ENCODE data around the gene ARHGAP10.

The ARHGAP10 gene

DNA sequence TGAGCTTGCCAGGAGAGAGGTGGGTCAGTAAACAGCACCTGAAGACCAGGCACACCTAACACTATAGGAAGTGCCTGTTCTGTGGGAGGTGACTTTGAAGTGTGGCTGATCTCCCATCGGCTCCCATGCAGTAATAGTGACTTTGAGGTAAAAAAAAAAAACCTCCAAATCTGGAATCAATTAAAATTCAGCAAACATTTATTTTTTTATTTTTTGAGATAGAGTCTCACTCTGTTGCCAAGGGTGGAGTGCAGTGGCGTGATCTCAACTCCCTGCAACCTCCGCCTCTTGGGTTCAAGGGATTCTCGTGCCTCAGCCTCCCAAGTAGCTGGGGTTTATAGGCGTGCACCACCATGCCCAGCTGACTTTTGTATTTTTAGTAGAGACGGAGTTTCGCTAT lies 32.4 kb downstream of the ARHGAP10 start:
- DNase-seq: no peak

DNA sequence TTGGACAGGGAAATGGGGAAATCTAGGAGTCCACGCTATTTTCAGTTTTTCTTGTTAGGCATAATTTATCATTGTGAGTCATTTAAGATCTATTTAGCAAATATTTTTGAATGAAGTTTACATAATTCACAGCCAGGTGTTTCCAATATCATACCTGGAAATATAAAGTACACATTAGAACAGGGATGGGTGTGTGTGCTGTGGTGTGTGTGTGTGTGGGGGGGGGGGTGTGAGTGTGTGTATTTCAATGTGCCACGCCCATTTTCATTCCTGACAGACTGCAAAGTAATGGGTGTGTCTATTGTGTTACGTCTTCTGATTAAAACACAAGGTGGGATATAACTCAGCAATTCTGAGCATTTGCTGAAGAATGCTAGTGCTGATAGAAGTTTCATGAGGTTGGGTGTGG lies 33.2 kb downstream of the ARHGAP10 start:
- no peak for DNase-seq

DNA sequence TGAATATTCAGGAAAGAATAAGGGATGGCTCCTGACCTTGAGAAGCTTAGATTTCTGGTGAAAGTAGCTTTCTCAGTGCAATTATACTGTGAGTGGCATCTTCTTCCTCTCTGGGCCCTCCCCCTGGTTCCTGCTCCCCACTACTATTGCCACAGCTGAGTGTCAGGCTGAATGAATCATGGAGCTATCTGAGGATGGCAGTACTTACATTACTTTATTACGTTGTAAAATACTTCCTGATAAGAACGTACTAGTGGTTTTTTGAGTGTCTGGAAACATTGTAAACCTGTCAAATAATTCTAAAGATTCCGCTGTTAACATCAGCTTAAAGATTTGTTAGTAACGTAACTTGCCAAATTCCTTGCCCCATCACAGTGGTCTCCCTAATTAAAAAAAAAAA lies 36.2 kb downstream of the ARHGAP10 start:
- no peak for DNase-seq

DNA sequence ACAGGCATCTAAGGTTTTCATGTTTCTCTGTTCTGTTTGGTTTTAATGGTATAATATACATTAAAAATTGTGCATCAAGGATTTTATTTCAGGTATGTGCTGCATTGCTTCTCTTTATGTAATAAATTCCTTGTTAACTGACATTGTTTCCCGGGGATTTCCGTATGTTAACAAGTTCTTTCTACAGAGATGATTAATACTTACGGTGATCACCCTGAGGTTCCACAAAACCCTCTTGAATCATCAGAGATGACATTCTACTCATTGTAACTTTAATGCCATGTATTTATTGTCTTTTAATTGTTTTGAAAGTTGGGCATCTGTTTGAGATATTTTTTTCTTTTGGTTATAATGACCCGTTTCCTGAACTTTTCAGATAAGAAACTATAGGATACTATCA lies 37.5 kb downstream of the ARHGAP10 start:
- DNase-seq: no peak

DNA sequence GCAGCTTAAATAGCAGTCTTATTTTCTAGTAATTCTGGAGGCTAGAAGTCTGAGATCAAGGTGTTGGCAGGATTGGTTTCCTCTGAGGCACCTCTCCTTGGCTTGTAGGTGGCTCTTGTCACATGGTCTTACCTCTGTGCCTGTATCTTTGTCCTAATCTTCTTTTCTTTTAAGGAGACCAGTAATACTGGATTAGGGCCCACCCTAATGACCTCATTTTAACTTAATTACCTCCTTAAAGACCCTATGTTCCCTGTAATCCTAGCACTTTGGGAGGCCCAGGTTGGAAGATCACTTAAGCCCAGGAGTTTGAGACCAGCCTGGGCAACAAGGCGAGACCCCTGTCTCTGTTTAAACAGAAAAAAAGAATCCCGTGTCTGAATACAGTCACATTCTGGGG lies 38.9 kb downstream of the ARHGAP10 start:
- DNase-seq: no peak

DNA sequence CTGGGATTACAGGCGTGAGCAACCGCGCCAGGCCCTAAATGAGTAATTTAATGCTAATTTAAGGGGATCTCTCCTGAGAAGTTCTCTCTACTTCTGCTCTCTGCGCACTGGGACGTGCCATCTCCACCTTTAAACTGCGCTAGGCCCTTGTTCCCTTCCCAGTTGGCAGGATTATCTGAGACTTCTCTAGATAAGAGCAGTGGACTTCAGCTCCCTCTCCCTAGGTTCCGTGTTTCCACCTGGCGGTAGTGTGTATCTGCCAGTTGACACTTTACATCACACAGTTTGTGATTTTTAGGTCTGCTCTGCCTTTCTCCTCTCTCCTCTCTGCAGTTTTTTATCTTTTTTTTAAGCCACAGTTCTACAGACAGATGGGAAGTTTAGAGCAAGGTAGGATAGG lies 40.2 kb downstream of the ARHGAP10 start:
- DNase-seq: no peak

DNA sequence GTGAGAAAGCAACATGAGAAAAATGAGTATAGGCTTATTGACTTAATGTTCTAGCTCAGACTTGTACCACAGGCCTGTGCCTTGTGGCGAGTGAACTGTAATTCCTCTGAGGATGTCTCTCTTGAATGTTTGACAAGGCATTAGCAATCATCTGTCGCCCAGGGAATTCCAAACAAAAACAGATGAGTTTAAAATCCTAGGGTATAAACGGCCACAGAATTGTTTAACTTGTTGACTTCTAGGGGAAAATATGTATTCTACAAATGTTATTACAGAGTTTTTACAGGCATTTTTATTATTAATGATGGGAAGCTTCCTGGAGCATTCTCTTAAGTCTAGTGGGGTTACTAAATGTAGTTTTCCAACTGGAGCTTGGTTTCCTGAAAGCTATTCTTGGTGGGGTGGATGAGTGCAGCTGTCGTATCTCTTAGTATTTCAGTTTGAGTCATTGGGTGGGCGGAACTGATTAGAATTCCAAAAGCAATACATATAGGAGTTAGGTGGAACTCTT lies 40.6 kb downstream of the ARHGAP10 start:
- DNase-seq: no peak

DNA sequence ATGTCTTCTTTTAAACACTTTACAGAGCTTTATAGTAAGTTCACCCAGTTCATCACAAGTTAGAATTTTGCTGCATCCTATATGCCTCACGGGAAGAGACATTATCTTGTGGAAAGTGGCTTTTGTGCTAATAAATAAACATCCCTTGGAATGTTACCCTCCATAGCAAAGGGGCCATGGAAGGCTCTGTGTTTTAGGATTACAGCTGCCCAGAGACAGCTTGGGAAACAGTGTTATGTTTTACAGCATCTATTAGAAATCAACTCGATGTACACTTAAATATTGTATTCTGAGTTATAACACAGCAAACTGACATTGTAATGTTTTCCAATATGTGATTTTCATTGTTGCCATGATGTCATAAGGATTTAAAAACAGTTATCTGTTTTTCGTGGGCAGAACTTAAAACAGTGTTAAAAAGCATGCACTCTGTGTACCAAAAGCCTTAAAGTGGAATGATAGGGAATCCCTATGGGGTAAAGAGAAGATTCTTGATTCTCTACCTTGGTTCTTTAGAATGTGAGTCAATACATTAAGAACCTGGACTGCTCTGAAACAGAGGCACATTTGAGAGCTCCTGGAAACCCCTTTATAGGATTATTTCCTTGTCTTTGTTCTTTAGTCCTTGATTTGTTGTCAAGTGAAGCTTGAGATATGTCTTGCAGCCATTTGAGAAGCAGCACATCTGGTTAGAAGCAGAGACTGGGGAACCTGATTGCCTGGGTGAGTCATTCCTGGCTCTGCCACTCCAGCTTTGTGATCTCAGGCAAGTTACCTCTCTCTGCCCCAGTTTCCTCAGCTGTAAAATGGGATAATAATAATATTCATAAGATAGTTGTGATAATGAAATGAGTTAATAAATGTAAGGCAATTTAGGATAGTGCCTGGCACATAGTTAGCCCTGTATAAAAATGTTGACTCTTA lies 41.6 kb downstream of the ARHGAP10 start:
- DNase-seq: no peak

DNA sequence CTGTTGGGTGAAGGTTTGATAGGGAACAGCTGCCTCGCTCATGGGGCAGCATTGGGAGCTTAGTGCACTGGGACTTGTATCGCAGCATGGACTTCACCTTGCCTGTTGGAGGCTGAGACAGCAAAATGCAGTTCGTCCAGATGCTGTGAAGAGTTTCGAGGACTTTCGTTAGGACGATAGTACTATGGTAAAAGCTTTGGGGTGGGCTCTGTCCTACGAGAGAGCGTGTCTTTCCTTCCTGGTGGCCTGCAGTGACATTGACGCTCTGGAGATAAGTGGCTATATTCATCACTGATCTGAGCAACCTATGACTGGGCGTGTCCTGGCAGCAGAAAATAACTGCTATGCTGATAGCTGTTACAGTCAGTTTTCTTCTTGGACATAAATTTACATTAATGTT lies 44.8 kb downstream of the ARHGAP10 start:
- no peak for DNase-seq

DNA sequence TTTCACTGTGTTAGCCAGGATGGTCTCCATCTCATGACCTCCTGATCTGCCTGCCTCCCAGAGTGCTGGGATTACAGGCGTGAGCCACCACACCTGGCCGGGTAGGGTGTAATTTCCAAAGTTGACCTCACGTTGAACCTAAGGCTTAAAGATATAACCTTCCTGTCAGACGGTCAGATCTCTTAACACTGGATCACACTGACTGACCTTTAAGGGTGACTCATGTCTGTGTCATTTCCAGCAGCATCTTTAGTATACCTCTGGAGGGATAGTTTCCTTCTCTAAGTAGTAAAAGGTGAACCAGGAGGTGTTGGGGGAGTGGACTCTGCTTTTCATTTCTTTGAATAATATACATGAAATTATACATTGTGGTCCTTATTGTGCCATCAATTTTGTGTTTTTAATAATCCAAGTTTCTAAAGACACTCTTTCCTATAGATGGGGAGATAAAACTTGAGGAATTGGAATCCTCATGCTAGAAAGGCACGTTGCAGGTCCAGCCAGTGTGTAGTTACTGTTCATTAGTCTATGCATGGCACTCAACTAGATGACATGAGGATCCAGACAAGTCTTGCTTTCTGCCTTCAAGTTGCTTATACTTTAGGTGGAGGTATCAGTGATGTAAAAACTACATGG lies 45.7 kb downstream of the ARHGAP10 start:
- no peak for DNase-seq

DNA sequence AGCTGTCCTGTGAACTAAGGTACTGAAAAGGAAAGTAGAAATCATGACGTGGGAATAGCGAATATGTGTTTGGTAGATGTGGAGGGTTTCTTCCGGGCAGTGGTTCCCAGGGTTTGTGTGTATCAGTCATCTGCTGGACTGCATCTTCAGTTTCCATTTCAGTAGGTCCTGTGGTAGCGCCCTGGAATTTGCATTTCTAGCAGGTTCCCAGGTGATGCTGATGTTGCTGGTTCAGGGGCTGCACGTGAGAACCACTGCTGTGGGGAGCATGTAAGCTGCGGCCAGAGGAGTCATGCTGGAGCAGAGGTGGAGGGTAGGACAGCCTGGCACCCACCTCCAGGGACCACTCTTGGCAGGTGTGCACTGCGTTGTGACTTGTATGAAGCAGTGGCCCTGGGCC lies 47.1 kb downstream of the ARHGAP10 start:
- no peak for DNase-seq

DNA sequence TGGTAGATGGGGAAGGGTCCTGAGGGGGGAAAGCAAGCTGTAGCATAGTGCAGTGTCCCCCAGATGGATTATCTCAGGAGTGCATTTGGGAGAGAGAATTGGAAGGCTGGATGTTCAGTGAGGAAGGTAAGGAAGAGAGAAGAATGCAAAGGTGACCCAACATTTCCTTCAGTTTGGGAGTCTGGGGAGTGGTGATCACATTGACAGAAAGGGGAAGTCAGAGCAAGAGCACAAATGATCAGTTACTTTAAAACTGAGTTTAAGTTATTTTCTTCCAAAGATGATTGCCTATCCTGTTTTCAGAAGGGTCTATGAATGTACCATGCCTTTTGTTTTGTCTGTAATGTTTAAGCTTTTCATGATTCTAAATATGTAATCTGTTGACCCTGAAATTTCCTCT lies 47.6 kb downstream of the ARHGAP10 start:
- DNase-seq: no peak

DNA sequence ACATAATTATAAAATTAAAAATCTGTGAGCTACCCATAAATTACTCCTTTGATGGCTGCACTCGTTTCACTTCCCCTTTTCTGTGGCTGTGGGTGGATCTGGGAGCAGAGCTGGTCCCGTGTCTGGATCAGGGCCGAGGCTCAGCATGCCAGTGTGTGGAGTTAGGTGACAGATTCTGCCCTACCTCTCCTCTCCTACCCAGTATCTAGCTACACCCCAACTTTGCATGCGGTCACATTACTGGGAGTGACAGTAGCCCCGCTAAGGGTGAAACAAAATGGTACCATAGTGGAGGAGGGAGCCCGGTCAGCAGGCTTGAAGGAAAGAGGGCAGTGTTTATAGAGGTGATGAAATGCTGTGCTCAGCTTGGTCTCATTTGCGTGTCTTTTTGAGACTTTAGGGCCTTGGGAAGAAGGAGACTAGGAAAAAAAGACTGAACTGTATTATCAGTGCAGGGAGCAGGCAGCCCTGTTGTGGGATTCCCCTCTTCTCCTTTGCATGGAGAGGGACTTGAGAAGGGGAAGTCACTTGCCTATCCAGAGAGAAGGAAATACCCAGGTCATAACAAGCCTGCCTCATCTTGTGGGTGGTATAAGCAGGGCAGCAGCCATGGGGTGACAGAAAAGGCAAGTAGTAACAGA lies 48.4 kb downstream of the ARHGAP10 start:
- no peak for DNase-seq

DNA sequence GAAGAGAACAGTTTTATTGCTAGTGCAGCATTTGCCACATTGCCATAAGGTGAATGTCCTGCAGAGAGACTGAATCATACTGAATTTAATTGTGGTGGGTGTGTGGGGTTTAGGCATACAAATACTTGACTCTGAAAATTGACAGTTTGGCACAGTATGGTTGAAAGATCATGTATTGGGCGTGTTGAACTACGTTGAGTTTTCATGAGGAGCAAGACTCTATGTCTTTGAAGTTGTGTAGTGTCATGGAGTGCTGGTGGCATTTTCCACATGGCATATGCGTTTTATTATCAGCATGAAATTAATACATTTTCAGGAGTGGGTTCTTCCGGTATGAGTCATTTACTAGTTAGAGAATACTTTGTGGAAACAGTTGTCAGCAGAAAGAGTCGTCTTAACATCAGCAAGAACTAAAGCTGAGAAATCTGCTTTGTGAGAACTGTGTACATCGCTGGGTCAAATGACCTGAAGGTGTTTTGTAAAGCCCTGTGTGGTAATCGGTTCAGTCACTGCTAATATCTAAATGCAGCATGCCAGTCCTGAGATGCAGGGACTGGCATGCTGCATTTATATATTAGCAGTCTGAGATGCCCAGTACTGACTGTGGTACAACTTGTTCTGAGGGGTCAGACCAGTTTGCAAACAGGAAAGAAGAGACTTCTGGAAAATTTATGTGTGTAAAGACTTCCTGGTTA lies 50.3 kb downstream of the ARHGAP10 start:
- no peak for DNase-seq

DNA sequence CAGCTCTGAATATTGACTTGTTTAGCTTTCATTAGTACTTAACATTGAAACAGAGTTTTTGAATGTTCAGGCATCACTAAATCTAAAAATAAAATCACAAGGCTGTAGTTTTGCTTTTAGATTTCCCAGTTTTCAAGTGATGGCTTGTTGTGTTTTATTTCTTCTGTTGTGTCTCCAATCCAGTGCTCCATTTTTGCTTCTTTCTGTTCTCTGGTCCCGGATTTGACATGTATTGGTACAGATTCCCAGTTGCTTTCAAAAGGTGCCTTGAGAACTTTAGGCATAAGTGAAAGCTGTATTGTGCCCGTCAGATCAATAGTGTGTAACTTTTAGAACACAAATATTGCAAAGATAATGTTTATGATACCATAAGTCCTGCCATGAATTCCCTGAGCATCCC lies 53.2 kb downstream of the ARHGAP10 start:
- DNase-seq: no peak

DNA sequence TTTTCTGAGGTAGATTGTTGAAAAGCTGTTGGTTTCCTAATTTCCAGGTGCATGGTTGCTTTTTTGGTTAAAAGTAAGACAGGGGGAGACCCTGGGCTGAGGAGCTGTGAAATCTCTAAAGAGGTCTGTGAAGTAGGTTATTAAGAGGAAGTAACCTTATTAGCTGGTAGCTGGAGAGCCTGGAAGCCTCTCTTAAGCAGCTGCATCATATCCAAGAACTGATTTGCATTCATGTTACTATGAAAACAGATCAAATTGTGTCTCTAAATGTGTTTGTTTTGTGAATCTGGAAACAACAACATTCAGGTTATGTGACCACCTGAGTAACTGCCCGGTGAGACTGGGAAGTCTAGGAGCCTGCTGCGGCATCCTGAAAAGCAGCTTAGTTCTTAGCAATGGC lies 54.1 kb downstream of the ARHGAP10 start:
- no peak for DNase-seq

DNA sequence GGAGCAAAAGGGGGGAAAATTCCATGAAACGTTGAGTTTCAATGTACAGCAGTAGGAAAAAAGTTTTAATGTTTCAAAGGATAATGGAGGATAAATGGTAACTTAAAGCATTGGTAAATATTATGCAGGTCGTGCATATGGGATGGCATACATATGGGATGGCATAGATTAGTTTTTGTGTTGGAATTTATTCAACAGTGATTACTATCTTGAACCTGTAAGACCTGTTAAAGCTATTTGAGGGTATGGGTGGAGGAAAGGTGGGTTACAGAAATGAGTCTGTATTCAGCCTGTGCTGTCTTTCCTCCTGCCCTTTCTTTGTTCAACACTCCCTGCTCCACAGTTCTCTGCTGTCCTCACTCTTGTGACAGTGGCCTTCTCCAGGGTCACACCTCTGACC lies 54.6 kb downstream of the ARHGAP10 start:
- no peak for DNase-seq

DNA sequence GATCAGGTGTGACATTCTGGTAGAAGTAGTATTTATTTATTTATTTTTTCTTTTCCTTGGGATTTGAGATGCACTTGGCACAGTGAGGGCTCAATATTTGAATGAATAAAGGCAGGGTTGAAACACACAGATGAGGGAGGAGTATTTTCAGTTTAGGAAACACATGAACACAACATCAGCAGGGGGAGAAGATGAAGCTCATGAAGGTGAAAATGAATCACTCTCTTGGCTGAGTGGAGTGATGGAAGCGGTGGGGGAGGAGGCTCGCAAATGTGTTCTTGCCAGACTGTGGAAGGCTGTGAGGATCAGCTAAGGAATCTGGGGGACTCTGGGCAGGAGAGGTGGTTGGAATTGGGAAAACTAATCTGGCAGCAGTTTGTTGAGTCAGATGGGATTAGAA lies 55.3 kb downstream of the ARHGAP10 start:
- peak in 2 of 56 donors; percentile 1 to 5 for DNase-seq

DNA sequence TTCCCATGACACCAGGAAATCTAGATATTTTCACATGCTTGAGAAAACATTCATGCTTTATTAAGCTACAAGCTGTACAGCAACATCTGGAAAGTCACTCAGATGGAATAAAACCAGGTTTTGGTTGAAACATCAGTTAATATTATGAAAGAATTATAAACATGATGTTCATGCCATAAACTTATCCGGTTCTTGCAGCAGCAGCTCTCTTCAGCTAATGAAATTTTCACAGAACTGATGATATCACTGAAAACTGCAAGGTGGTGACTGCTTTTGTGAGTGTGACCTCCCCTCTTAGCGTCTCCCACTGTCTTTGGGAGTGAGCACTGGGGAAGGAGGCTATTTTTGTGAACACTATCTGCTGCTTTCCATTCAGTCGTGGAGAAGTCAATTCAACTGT lies 56.9 kb downstream of the ARHGAP10 start:
- DNase-seq: no peak

DNA sequence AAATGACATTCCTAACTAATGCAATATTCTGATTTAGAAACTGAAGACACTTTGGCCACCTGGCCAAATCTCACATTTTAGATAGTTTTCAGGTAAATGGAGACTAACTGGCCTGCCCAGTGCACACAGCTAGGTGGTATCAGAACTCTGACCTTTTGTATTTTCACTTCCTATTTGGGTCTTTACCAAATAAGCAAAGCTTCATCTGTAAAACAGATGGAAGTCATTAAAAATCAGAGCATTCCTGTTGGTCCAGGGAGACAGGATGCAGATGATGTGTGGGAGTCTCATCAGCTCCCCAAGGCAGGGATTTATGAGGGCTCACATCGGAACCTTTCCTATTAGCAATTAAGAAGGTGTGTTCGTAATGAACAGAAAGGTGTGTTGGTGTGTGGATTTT lies 57.7 kb downstream of the ARHGAP10 start:
- DNase-seq: no peak

DNA sequence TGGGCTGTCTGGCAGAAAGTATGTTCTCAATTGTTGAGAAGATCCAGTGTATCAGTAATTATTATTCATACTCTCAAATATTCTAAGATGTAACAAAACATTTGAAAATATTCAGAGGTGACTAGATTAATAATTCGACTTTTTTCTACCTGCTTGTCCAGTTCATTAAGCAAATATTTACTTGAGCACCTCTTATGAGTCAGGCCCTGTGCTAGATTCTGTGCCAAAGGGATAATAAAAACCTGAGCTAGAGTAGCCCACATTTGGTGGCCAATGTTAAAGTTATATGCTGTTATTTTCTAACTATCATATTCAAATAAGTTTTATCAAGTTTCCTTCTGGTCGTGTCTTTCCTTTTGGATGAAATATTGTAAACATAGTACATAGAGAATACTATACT lies 58.5 kb downstream of the ARHGAP10 start:
- DNase-seq: no peak

DNA sequence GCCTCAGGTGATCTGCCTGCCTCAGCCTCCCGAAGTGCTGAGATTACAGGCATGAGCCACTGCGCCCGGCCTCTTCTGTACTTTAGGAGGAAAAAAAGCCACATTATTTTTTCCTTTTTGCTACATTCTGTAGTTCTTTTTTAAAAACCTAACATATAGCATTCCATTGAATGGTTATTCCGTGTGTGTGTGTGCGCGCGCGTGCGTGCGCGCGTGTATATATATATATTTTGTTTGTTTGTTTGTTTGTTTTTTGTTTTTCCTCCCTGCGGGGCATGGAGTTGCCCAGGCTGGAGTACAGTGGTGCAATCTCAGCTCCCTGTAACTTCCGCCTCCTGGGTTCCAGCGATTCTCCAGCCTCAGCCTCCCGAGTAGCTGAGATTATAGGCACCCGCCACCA lies 59.5 kb downstream of the ARHGAP10 start:
- DNase-seq: no peak

Measured in amygdala (tissue), 56 donors.